Measurements from ENCODE around the gene FER.
"Not testable (repeated sequence)": the region's sequence is repeated elsewhere in the genome, so short reads cannot be mapped to it uniquely, and the experiment has no call there.

Gene FER

DNA sequence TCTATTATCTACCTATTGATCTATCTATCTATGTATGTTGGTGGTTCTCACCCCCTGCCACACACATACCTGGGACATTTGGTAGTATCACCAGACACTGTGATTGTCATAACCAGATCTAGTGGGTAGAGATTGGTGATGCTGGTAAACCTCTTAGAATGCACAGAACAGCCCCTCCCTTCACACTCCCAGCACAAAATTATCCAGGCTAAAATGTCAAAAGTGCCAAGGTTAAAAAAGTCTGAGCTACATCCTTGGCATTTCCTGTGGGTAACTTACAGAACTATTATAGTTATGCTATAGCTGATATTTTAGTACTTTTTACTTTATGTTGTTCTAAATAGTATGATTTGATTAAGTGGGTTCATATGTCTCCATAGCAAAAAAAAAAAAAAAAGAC, 151.0 kb downstream of the FER start:
- no peak for DNase-seq

DNA sequence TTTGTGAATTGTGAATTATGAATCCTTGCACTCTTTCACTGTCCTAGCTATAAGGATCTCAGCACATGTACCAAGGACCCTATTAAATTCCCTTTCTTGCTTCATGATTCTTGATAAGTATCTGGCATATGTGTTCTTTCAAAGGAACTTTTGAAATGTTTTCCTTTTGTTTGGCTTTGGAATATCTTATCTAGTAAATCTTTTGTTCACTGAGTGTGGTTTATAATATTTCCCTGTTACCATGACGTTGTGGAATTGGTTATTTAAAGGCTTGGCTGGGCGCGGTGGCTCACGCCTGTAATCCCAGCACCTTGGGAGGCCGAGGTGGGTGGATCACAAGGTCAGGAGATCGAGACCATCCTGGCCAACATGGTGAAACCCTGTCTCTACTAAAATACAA, 151.5 kb downstream of the FER start:
- DNase-seq: not testable (repeated sequence)

DNA sequence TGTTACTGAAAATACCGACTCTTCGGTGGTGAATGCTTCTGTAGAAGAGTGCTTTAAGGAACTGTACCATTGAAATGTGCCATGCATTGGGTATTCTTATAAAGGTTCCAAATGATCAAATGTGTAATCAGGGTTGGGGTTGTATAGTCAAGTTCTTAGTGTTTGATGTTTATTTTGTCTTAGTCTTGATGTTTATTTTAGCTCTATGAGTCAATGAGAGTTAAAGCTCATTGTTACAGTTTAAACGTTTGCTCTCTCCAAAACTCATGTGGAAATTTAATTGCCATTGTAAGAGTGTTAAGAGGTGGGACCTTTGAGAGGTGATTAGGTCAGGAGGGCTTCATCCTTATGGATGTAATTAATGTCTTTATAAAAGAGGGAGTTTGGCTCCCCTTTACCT, 153.0 kb downstream of the FER start:
- DNase-seq: no peak

DNA sequence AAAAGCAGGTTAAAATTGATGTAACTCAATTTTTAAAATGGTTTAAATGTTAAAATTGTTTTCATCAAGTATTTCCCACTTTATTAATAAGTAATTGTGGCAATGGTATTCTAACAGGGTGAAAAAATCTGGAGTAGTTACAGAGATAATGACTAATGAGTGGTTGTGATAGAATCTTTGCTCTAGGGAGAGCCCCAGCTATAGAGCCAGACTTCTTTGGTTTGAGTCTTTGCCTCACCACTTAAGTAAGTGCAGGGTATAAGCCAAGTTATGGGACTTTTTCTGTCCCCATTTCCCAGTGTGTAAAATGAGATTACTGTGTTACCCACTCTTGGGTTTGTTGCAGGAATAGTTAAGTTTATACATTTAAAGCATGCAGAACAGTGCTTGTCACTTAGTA, 158.1 kb downstream of the FER start:
- DNase-seq: no peak

DNA sequence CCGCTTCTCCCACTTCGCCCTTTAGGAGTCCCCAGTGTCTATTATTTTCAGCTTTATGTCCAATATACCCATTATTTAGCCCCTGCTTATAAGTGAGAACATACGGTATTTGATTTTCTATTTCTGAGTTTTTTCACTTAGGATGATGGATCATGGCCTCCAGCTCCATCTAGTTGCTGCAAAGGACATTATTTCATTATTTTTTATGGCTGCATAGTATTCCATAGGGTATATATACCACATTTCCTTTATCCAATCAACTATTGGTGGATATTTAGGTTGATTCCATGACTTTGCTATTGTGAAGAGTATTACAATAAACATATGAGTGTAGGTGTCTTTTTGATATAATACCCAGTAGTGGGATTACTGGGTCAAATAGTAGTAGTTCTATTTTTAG, 162.9 kb downstream of the FER start:
- no peak for DNase-seq

DNA sequence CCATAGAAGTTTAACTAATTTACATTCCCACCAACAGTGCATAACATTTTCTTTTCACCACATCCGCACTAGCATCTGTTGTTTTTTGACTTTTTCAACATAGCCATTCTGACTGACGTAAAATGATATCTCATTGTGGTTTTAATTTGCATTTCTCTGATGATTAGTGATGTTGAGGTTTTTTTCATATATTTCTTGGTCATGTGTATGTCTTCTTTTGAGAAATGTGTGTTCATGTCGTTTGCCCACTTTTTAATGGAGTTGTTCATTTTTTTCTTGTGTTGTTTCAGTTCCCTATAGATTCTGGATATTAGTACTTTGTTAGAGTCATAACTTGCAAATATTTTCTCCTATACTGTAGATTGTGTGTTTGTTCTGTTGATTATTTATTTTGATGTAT, 163.4 kb downstream of the FER start:
- no peak for DNase-seq

DNA sequence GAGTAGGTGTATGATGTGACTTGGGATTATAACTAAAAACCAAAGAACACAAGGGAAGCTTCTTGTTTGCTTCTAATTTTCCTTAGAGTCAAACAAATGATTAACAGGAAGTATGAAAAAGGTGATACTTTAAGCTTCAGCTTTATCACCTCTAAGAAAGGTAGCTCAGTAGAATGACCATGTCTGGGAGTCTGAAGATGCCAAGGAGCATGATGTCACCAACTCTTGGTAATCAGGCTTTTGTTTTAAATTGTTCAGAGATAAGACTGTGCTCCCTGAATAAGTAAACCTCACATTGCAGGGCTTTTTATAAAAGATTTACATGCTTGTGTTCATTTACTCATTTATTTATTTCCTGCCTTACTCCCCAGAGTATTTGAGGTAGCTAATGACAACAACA, 169.9 kb downstream of the FER start:
- DNase-seq: no peak

DNA sequence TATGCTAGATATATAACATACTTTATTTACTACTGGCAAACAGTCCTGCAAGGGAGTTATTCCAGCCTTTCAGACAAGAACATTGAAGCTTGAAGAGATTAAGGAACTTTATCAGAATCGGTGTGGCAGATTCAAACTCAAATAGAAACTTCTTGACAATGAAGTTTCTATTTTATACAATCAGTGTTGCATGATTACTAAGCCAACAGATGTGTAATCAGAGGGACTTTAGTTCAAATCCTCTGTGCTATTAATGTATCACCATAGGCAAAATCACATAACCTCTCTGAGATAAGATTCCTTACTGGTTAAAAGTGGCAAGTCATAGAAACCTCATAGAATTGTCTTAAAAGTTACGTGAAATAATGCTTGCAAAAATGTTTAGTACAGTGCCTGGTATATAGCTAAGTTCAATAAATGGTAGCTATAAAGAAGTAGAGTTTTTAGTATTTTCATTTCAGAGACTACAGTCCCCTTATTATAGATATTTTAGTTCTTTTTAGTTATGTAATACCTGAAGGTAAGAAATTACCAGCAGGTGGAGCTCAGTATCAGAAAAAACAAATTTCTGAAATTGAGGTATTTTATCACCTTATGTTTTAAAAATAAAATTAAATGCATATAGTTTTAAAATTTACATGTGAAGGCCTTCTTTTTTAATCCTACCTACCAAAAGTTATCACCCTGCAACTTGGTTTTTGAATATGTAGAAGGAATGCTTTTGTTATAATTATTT, 172.1 kb downstream of the FER start:
- no peak for DNase-seq

DNA sequence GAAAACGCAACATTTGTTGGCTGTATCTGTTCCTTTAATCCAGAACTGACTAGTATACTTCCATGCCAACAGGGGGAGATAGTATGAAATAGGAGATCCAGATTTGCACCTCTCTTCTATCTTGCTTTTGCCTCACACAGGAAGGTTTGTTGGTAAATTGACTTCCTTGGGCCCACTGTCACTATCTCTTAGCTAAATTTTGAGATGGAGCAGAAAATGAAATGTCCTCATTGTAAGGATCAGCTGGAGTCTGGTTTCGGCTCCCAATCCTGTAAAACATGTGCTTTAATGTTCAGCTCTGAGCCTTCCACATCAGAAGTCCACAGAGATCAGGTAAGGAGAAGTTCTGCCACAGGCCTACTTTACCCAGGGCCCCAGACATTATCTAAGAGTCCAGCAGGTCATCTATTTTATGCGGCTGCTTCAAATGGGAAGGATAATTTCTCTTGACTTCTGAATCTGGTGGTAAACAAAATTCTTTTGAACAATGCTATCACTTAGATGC, 176.8 kb downstream of the FER start:
- no peak for DNase-seq

DNA sequence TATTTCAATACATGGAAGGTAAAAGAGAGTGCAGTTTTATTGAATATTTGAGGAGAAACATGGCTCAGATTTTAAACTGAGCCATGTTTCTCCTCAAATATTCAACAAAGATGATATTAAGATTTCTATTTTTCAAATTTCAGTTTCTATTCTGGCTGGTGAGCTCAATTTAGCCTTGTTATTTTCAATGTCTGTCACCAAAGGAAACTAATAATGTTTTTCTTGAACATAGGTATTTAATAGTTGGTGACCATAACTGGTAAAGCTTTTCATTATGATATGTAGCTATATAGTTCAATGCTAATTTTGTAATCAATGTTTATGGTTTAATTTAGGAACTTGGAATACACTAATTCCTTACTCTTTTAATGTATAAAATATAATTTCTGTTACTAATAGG, 177.4 kb downstream of the FER start:
- no peak for DNase-seq

DNA sequence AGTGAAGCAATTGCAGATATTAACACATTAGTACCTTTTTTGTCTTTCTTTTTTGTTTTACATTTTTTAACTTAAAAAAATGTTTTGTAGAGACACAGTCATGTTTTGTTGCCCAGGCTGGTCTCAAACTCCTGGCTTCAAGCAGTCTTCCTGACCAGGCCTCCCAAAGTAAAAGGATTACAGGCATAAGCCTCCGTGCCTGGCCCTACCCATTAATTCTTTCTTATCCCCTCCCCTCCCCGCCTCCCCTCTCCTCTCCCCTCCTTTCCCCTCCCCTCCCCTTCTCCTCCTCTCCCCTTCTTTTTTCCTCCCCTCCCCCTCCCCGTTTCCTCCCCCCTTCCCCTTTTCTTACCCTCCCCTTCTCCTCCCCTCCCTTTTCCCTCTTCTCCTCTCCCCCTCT, 182.4 kb downstream of the FER start:
- DNase-seq: no peak

DNA sequence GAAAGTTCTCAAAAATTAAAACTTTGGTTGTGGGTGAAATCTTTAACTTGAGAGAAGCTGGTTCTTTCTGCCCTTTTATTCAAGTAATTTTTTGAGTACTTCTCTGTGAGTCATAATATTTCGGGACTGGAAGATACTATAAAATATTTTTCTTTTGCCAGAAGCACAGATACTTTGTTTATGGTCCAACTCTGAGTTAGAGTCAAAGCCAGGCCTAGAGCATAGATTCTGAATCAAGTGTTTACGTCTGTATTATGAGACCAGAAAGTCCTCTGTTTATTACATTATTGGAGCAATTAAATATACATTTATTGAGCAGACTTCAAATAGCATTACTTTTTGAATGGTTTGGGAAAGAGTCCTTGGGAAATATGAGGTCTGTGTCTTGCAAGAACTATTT, 187.9 kb downstream of the FER start:
- DNase-seq: no peak

DNA sequence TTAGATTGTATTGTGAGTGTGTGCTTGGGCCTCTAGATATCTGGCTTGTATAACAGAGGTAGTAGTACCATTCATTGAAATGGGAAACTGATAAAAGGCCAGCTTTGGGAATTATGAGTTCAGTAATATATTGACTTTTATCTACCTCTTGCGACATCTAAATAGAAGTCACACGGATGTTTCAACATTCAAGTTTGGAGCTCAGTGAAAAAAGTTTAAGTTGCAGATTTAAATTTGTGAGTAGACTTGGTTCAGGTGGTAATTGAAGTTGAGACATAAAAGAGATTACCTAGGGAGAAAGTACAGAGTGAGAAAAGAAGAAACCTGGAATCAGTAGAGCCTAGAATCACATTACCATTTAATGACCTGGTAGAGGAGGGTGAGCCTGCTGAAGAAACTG, 189.5 kb downstream of the FER start:
- DNase-seq: no peak

DNA sequence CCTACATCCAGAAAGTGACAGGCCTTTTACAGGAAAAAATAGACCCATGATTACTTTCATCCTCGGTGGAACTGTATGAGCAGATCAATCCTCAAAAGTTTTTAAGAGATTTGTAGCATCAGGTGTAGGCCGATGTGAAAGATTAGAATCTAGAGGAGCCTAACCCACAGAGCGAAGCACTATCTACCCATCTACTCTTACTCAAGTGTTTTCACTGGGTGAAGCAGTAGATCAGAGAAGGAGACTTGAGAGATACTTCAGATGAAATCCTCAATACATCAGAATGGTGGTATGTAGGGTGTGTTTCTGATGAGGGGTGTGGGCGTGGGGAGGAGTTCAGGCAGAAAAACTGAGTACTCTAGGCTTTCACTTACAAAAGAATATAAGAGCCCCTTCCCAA, 192.8 kb downstream of the FER start:
- no peak for DNase-seq

DNA sequence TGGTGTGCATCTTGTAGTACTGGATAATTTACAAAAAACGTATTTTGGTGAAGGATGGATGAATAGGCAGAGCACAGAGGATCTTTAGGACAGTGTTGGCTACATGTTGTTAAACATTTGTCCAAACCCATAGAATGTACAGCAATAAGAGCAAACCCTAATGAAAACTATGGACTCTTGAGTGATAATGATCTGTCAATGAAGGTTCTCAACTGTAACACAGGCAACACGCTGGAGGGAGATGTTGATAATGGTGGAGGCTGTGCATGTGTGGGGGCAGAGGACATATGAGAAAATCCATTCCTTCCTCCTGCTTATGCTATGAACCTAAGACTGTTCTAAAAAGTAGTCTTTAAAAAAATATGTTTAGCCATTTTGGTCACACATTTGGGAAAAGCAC, 194.0 kb downstream of the FER start:
- no peak for DNase-seq

DNA sequence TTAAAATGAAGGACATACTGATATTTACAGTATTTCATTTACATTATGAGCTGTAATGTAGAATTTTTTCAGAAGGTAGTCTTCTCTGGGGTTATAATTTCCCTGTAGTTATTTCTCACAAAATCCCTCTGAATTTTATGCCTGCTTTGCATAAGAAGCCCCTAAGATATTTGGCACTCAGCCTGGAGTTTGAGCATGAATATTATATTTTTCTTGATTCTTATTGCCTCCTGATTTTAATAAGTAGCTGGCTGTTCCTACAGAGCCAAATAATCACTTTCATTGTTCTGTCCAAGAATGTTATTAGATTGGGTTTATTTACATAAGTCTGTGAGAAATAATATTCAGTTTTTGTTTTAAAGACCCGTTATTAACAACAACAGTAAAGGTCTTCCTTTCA, 195.0 kb downstream of the FER start:
- no peak for DNase-seq

DNA sequence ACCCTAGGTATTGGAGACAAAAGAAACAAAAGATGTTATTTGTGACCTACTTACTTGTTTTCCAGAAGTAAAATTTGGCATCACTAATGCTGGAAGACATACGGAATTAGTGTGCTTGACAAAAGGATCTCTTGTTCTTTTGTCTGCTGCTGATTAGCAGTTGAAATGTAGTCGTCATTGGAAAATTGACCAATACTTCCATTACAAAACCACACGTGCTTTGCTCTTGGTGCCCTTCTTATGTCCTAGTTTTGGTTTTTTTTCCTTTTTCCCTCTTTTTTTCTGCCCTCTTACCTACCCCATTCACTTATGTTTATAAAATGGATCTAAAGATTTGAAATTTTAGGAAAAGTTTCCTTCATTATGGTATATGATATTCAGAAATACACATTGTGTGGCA, 197.4 kb downstream of the FER start:
- DNase-seq: no peak

DNA sequence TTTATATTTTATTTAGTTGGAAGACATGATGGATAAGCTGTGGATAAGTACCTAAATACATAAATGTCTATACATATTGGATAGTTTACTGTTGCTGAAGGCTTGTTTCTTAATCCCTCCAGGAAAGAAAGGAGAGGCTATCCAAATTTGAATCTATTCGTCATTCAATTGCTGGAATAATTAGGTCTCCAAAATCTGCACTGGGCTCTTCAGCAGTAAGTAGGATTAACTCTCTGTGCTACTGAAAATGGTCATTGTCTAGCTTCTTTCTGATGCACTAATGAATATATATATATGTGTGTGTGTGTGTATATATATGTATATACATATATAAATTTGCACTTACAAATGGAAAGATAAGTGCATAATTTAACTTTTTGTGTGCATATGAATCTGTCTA, 198.3 kb downstream of the FER start:
- DNase-seq: no peak

DNA sequence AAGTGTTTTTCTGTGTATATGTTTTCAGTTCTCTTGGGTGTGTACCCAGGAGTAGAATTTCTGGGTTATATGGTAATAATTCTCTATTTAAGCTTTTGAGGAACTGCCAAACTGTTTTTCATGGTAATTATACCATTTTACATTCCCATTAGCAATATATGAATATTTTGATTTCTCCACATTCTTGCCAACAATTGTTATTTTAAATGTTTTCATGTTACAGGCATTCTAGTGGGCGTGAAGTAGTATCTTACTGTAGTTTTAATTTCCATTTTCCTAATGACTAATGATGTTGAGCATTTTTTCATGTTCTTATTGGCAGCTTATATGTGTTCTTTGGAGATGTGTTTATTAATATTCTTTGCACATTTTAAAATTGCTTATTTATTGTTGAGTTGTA, 199.5 kb downstream of the FER start:
- no peak for DNase-seq

DNA sequence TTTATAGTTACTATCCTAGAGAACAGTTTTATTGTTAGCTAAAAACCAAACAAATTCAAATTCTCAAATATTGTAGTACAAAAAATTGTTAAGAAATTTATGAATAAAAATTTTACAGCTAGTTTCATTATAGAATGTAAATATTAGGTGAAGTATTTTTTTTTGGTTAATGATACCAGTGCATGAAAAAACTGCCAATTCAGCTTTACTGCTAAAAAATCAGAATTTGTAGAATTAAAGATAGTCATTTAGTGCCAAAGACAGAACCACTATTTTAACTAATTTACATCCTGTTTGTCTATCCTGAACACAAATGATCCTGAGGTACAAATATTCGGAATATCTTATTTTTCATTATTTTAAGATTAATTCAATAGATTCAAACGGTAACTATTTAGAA, 202.6 kb downstream of the FER start:
- DNase-seq: no peak

DNA sequence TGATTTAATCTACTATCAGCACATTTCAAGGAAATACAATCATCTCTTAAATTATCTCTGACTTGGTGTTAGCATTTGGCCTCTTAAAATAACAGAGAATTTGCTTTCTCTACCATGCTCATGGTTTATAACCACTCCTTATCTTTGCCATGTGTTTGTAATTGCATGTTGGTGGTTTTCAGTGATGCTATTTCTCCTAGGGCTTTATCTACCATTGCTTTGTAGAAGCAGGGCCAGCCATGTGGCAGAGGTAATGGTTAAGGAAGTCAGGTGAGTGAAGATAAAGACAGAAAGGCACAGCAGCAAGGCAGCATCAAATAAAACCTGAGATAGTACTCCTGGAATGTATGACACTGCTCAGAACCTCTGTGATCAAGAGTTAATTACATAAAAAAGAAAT, 206.2 kb downstream of the FER start:
- DNase-seq: no peak

DNA sequence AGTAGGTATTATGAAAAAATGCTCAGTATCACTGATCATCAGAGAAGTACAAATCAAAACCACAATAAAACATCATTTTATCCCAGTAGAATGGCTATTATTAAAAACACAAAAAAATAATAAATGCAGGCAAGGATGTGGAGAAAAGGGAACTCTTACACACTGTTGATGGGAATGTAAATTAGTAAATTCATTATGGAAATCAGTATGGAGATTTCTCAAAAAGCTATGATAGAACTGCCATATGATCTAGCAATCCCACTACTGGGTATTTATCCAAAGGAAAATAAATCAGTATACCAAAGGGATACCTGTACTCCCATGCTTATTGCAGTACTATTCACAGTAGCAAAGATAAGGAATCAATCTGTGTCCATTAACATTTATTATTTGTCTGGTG, 209.6 kb downstream of the FER start:
- DNase-seq: no peak

DNA sequence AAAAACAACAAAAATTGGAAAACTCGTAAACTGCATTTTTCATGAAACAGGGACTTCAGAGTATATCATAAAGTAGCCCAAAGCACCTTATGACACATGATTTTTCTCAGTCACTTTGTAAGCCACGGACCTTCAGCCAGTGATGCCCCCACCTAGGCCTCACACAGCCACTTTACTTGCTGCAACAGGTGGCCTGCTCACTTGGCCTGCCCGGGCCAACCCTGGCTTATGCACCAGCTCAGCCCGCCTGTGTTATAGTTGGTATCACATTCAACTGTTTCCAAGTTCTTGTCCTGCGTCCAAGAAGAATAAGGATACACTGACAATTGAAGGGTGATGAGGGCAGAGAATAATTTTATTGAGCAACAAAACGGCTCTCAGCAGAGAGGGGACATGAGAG, 219.2 kb downstream of the FER start:
- no peak for DNase-seq

DNA sequence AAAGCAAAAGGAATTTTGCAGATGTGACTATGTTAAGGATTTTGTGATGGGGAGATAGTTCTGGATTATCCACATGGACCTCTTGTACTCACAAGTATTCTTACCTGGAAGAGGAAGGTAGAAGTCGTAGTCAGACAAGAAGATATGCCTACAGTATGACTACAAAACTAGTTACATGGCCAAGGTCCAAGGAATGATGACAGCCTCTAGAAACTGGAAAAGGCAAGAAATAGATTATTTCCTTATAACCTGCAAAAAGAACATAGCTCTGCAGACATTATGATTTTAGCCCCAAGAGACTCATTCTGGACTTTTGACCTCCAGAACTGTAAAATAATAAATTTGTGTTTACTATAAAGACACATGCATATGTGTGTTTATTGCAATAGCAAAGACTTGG, 226.9 kb downstream of the FER start:
- DNase-seq: no peak

DNA sequence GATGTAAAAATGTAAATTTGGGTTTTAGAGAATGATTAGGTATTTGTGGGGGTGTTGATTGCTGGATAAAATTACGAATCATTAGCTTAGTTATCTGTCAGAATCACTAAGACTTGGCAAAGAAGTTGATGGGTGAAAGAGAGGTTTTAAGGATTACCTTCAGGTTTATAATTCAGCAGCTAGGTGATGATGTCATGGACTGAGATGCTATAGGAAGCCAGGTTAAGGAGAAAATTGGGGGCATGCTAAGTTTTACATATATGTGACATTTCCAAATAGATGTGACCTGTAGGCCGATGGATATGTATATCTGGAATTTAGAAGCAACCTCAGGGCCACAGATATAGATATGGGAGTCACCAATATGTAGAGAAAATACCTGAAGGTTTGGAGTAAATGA, 228.0 kb downstream of the FER start:
- no peak for DNase-seq

Data from NCI-H1417 treated with DMSO at 0.1 percent for 48 hours (cell line).